DMS153 treated with DMSO at 0.1 percent for 48 hours (cell line): ENCODE results near the gene UBR7.
"Not testable (repeated sequence)": the region's sequence is repeated elsewhere in the genome, so short reads cannot be mapped to it uniquely, and the experiment has no call there.

ENCODE experiments used
- DNase-seq: peaks from one replicate; lab custom pipeline; 2025; ENCODE audit not compliant: unreplicated experiment; lab: John Stamatoyannopoulos, UW

UBR7 gene

GRCh38 chr14:93206793-93207467 is at the start of gene UBR7, which contains the start of gene GON7:
UBR7 (plus strand) TSS chr14:93207256; CDS start chr14:93207292, 36 bp downstream.
GON7 (minus strand) TSS chr14:93207065; CDS start chr14:93207037, 28 bp downstream.
- DNase-seq = peak; percentile 94

- not testable (repeated sequence) for DNase-seq
These were observed 48.7 kb upstream of the UBR7 start for GRCh38 chr14:93158349-93158748.

GRCh38 chr14:93159625-93160352 is 47.3 kb upstream of the UBR7 start:
- DNase-seq = not testable (repeated sequence)

- DNase-seq = no peak
These were observed 46.7 kb upstream of the UBR7 start for GRCh38 chr14:93160353-93160801.

GRCh38 chr14:93161411-93161940 is 45.6 kb upstream of the UBR7 start:
- no peak for DNase-seq

- no peak for DNase-seq
These were observed 43.5 kb upstream of the UBR7 start for GRCh38 chr14:93163564-93163963.

GRCh38 chr14:93165271-93166265 is 41.5 kb upstream of the UBR7 start:
- not testable (repeated sequence) for DNase-seq

- not testable (repeated sequence) for DNase-seq
These were observed 38.4 kb upstream of the UBR7 start for GRCh38 chr14:93168610-93169009.

- DNase-seq = not testable (repeated sequence)
These were observed 37.4 kb upstream of the UBR7 start for GRCh38 chr14:93169619-93170018.

- not testable (repeated sequence) for DNase-seq
These were observed 36.9 kb upstream of the UBR7 start for GRCh38 chr14:93170141-93170540.

GRCh38 chr14:93171376-93171775 is 35.7 kb upstream of the UBR7 start:
- no peak for DNase-seq

- no peak for DNase-seq
These were observed 33.1 kb upstream of the UBR7 start for GRCh38 chr14:93173943-93174395.

- DNase-seq = not testable (repeated sequence)
These were observed 32.3 kb upstream of the UBR7 start for GRCh38 chr14:93174731-93175130.

- no peak for DNase-seq
These were observed 31.6 kb upstream of the UBR7 start for GRCh38 chr14:93175492-93175891.

GRCh38 chr14:93183596-93184317 is 23.3 kb upstream of the UBR7 start:
- DNase-seq = no peak

GRCh38 chr14:93184391-93185348 is 22.4 kb upstream of the UBR7 start, which contains the start of the genes LYSET and MOAP1:
LYSET (plus strand) TSS chr14:93185317; CDS start chr14:93185406, 89 bp downstream.
MOAP1 (minus strand) TSS chr14:93184897; CDS start chr14:93184242, 655 bp downstream.
- peak; percentile 36 for DNase-seq

GRCh38 chr14:93185349-93185720 is 21.7 kb upstream of the UBR7 start:
- no peak for DNase-seq

- DNase-seq = no peak
These were observed 20.6 kb upstream of the UBR7 start for GRCh38 chr14:93186466-93186865.

GRCh38 chr14:93186956-93187355 is 20.1 kb upstream of the UBR7 start:
- no peak for DNase-seq
